SIG-M5 treated with dmso at 0.1 percent for 504 hours (cell line): Measurements from ENCODE around the gene PRKN.

Source experiments
- DNase-seq: peaks from one replicate; lab custom pipeline; 2025; ENCODE audit not compliant: unreplicated experiment; lab: John Stamatoyannopoulos, UW

Gene PRKN

DNA sequence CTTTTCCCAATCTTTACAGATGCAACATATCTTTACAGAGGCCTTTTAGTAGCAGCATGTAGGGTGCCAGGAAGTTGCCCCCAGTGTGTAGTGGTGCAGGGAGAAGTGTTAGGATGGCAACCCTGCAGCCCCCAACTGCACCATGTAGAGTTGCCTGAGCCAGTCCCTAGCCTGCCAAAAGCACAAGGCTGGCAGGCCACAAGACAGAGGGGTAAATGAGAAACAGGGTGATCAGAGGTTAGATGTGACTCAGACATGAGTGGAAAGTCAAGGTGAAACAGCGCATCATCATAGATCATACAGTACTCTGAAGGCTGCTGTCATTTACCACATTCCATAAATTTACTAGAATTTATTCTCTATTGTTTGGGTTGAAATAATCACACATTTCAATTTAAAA lies 467.5 kb downstream of the PRKN start:
- DNase-seq = no peak

DNA sequence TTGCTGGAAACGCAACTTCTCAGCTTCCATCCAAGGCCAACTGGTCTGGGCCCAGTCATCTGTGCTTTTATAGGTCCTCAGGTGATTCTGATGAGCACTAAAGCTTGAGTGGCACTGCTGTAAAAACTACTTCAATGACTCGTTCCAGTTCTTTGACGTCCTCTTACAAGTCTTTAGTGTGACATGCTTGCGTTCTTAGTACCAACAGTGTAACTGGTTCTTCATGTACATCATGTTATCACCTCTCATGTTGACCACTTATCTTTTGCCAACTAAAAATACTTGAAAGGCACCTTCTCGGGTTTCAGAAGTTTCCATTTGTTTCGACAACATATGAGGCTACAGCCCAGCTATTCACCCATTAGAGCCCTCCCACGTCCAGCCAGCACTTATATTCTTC lies 468.9 kb downstream of the PRKN start:
- DNase-seq = no peak

DNA sequence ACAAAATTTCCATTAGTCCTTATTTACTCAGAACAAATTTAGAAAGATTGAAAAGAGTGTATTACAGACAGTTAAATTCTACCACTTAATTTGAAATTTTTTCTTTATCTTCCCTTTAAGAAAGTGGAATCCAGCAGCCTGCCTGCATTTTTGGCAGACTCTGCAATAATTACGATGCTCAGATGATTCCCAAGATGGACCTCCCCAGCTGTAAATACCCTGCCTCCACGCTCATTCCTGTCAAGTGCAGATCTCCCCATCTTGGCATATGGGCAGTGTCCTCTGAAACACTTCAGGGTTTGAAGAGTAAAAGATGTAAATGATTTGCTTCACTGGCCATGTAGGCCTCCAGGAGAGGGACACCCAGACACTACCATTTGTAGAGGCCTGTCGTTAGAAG lies 471.2 kb downstream of the PRKN start:
- no peak for DNase-seq

DNA sequence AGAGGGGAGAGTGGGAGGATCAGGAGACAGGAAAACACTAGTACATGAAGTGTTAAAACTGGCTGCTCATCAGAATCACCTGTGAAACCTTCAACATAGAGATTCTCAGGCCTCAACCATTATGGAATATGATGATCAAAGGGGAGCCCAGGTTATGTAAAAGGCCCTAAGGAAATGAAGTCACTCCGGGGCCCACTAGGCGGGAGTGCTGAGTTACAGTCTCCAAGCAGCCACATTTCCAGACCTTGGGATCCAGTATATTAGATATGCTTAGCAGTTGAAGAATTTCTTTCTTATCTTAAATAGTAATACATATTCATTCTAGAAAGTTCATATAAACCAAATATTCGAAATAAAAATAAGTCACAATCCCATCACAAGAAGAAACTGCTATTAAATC lies 476.3 kb downstream of the PRKN start:
- no peak for DNase-seq

DNA sequence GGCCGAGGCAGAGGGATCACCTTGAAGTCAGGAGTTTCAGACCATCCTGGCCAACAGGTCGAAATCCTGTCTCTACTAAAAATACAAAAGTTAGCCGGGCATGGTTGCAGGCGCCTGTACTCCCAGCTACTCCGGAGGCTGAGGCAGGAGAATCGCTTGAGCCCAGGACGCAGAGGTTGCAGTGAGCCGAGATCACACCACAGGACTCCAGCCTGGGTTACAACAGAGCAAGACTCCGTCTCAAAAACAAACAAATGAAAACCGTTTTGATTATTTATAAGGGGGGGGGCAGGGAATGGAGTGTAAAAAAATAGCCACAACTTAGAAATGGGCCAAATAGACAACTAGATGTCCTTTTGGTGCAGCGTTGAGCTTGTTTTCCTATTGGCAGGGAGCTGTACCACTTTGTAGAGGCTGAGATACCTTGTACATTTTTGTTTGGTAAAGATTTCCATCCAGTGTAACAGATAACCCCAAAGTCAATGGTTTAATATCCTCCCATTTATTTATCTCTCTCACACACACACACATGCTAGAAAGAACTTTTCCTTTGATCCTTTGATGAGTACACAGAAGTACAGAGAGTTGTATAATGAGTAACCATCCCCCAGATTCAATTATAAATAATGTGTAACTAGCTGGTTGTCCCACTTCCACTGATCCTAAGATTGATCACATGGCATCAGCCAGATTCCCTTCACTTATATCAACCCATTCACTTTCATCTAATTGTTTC lies 477.5 kb downstream of the PRKN start:
- no peak for DNase-seq

DNA sequence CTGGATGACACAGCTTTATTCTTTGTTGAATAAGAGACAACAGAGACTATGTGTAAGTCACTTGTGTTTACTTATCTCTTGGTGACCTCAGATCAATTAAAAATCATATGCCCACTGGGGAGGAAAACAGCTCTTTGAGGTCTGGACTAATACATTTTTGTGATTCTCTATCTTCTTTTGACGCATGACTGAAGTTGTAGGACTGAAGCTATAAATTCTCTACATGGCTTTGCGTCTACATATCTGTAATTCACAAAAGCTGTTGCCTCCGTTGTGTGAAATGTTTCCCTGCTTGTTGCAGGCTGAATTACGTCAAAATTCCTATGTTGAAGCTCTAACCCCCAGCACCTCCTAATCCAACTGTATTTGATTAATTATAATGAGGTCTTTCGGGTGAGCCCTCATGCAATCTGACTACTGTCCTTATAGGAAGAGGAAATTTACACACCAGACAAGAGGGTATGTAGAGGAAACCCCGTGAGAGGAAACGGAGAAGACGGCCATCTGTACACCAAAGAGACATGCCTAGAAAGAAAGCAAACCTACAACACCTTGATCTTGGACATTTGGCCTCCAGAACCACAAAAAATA lies 481.6 kb downstream of the PRKN start:
- DNase-seq = no peak

DNA sequence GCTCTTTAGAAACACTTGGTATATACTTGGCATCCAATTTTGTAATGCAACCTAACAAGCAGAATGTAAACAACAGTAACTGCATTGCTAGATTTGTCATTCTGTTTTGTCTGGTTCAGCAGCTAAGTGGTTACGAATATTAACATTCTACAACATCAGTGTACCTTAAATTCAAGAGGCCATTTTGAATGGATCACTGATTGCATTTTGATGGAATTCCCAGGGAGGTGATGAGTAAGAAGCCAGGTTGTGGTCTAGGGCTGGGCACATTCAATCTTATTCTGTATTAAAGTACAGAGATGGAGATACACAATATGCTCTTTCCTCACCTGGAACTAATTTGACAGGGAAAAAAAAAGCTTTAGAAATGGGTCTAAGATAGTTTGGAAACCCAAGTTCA lies 483.5 kb downstream of the PRKN start:
- DNase-seq = no peak

DNA sequence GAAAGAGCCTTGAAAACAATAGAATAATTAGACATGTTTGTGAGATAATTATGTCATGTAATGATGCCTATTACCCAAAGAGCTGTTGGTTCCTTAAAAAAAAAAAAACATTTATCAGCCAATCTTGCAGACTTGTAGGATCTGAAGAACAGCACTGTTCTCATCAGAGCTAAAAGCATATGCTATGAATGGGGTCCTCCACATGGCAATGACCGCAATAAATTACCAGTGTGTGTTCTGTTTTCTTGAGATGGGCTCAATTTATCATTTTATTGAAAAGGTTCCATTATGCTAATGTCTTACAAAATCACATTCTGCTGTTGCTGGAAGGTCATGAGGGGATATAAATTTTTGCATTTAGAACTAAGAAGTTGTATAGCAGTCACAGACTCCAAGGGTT lies 484.7 kb downstream of the PRKN start:
- no peak for DNase-seq

DNA sequence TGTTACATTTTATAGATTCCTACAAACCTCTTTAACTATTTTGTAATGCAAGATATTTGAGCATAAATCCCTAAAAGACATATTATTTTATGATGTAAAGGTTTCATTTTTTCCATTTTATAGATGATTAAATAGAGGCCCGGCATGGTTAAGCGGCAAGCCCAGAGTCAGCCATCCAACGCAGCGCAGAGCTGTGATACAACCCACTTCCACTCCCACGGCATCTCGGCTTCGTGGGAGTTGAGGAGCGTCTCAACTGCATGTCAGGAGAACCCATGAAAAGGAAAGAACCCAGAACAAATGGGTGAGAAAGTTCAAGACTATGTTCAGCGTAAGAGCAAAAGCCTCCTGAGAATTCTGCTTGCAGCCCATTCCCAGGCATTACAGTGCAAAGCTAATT lies 488.2 kb downstream of the PRKN start:
- DNase-seq = no peak

DNA sequence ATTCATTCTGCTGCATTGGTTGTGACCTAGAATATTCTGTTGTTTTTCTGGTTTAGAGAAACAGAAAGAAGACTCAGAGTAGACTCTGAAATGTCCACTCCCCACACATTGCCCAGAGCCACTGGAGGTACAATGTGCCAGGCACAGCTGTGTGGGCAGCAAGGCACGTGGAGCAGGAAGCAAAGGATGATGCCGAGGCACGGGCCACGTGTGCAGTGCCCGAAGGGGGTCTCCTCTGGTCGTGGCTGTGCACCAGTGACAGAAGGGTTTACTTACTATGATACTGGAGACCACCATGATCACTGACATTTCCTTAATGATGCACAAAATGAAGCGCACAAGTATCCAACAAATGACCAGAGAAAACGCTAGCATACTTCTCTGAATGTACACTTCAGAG lies 488.9 kb downstream of the PRKN start:
- DNase-seq = no peak

DNA sequence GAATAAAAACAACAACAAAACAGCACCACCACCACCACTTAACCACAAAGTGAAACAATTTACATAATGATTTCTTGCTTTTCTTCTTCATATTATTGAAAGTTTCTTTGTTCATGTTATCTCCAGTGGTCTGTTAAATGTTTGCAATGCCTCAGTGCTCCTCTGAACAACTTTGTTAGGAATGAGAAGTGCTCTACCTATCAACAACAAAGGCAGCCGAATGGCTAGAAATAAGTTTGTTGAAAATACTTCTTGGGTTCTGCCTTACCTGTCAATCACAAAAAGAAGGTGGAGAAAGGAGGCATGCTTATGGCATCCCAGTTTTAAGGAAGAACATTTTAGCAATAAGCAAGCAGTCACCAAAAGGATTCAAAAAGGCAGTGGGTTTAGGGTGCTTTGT lies 490.2 kb downstream of the PRKN start:
- DNase-seq = no peak

DNA sequence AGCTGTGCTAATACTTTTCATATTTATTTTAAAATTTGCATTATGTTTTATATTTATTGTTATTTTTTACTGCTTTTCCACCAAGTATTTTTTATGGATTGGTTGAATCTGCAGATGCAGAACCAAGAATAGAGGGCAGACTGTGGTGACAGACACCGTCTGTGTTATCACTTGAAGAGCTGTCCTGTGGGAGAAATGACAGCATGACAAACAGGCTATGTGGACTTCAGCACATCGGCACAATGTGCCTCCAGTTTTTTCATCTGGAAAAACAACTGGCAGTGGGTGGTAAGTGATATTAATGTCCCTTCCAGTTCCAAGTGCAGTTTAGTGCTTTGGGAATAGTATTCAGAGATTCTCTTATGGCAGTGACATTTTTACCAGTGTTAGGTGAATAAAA lies 492.9 kb downstream of the PRKN start:
- no peak for DNase-seq

DNA sequence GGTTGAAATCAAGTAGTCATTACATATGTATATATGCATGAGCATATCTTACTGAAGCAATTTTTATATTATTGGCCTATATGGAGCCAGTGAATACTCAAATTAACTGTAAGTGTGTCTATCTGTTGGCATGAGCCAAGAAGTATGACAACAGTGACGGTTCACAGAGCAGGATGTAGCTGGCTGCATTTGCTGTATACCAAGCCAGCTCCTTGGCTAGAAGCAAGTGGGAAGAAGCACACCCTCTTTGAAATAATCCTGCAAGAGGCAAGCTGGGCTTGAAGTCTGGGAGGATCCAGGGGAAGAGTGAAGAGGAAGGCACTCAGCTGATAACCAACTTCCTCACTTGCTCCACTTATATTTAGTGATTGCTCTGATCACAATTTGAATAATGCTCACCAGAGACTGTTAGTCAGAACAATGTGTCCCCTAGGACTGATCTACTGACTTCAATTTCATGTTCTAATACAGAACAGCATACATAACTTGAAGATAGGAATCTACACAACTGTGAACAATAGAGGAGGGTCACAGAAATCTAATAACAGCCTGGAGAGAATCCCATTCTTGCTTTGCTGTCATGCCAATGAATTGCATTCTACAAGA lies 497.3 kb downstream of the PRKN start:
- DNase-seq = no peak

DNA sequence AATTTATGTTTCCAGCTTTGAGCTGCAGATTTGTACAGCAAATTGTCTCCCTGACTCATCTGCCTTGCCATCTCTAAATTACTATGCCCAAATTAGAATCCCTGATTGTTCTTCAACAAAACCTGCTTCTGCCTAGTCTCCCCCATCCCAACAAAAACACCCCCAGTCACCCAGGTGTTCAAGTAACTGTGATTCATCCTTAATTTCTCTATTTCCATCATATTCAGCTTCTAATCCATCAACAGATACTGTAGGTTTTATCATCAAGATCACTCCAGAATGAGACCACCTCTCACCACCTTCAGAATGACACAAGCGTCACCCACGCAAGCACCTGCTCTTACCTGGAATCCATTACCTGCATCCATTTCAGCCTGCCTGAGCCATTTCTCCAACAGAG lies 498.5 kb downstream of the PRKN start:
- no peak for DNase-seq

DNA sequence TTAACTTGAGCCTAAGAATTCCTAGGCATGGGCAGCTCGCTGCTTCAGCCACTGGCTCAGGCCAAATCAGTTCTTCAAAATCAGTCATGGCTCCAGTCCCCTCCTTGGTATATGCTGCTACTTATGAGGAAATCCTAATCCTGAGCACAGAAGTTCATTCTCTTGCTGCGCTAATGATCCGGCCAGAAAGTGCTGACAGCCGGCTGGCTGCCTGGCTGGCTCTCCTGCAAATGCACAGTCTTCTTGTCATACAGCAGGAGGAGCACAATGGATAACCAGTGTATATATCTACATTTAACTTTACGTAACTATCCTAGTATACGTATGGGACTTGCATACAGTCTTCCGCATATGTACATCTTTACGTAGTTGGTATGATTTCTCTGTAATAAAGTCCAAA lies 500.8 kb downstream of the PRKN start:
- no peak for DNase-seq

DNA sequence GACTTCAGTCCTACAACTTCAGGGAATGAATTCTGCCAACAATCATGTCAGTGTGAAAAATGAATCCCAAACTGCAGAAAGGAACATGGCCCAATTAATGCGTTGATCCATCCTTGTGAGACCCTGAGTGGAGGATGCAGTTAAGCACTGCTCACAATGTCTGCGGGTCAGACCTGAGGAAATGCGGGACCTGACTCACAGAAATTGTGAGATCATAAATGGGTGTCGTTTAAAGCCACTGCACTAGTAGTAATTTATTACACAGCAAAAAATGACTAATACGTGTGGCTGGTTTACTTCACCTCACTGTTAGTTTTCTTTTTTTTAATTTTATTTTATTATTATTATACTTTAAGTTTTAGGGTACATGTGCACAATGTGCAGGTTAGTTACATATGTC lies 505.0 kb downstream of the PRKN start:
- DNase-seq = no peak

DNA sequence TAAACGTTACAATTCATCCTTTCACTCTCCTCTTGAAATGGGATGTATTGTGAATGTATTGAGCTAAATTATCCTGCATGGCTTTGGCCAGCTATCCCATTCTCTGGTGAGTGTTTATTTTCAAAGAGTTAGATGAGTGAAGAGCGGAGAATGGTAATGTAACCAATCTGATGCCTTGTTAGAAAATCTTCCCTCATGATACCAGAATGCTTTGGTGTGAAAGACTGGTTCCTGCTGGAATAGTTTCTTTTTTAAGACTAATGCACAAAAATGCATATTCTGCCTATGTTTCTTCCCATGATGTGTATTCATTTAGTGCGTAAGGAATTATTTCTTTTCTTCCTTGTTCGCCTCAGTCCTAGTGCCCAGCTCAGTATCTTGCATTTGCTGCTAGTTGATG lies 506.7 kb downstream of the PRKN start:
- DNase-seq = no peak

DNA sequence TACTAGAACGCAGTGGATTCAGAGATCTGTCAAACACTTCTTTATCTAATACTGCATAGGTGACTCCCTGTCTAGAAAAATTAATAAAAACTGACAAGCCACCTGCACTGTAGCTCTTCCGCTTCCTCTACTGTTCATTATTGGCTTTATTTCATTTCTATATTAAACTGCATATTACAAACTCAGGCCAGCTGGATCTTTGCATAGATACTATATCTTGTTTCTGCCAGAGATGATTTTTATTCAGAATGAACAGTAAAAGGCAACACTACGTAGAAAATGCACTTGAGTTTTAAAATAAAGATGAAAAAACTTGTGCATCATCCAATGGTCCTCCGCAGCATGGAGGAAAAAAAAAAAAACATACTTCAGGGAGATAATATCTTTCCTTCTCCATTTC lies 508.3 kb downstream of the PRKN start:
- no peak for DNase-seq

DNA sequence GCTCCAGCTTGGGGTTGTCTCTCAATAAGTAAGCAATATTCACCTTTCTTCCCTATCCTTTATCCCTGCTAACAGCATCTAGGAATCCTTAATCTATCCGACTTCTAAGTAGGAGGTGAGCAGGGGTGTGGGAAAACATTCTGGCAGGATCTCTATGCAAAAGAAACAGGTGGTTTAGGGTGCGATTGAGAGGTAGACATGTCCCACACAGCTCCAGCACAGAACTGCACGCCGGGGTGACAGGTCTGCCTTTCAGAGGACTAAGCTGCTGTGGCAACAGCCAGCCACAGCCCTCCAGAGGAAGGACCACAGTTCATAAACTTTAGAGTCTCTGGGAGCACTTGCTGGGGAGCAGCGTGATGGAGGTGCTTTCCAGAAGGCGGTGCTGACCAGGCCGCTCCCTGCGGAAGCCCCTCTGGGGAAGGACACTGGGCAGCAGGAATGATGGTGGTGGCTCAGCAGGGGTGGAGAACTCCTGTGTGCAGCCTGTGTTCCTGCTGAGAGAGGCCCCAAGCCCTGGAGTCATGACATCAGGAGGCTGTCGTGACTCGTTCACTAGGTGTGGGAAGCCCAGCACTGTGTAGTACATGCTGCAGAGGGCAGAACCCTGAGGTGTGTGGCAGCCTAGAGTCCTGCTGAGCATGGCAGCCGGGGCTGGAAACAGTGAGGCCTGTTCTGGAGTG lies 509.6 kb downstream of the PRKN start:
- no peak for DNase-seq

DNA sequence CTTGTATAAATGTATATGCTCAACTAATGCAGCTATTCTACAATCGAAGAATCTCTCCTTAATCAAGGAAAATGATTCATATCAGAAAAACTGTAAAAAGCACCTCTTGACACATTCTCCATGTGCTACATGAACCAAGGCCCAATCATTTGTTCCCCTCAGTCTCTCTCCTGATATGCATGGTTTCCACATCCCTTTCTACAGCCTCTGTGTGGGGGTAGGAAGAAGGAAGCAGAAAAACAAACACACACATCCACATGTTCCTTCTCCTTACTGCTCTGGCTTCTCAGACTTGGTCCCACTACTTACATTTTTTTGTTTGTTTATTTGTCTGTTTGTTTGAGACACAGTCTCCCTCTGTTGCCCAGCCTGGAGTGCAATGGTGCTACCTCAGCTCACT lies 510.5 kb downstream of the PRKN start:
- no peak for DNase-seq

DNA sequence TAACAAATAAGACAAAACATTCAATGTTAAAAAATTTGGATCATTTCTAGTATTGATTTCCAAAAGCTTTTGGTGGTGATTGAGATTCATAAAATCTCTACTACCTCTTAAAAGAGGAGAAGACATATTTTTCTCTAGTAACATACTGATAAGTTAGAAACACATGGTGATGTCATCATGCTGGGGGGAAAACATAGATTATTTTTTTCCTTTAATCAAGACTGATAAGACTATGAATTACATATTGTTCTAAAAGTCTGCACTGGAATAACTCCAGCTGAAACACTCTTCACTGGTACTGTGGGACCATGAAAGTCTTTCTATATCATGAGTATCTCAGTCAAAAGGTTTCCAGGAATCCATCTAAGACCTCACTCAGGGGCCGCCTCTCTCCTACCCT lies 515.8 kb downstream of the PRKN start:
- DNase-seq = no peak

DNA sequence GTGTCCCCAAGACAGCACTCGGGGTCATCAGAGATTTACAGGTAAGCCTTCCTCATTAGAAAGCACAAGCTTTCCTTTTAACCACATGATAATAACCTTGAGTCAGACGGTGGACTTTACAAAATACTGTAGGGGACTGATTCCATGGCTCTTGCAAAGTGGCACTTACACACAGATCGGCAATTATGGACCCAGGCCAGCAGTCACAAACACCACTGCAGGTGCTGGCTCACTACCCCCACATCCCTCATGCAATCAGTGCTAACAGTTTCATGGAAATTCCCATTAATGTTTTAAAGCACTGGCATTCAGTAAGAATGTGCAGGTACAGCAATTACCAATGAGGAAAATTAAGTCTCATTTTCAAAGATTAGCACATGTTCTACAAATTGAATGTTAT lies 516.5 kb downstream of the PRKN start:
- no peak for DNase-seq
